OCI-LY3 (cell line): Measurements from ENCODE around the gene SRGAP1.
"Not testable (repeated sequence)": the region's sequence is repeated elsewhere in the genome, so short reads cannot be mapped to it uniquely, and the experiment has no call there.

Experiments
- EZH2phosphoT487 ChIP-seq: fragments of 200-600 bp; shearing (Covaris generic); IDR thresholded peaks from 2 replicates; pipeline ENCODE4 v1.6.1; 2018; ENCODE audit warnings: antibody characterized with exemption, mixed run types, low read depth
- TF ChIP-seq, protein P1 (sequence below): fragments of 200-600, 300-600 bp; sonication (generic); IDR thresholded peaks from 2 replicates; pipeline ENCODE4 v1.5.1; 2014; ENCODE audit warnings: antibody characterized with exemption, low read length, low read depth

DNA sequence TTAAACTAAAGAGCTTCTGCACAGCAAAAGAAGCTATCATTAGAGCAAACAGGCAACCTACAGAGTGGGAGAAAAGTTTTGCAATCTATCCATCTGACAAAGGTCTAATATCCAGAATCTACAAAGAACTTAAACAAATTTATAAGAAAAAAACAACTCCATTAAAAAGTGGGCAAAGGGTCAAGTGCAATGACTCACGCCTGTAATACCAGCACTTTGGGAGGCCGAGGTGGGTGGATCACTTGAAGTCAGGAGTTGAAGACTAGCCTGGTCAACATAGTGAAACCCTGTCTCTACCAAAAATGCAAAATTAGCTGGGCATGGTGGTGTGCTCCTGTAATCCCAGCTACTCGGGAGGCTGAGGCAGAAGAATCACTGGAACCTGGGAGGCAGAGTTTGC, 322.1 kb downstream of the SRGAP1 start:
- TF ChIP-seq, protein P1, sequence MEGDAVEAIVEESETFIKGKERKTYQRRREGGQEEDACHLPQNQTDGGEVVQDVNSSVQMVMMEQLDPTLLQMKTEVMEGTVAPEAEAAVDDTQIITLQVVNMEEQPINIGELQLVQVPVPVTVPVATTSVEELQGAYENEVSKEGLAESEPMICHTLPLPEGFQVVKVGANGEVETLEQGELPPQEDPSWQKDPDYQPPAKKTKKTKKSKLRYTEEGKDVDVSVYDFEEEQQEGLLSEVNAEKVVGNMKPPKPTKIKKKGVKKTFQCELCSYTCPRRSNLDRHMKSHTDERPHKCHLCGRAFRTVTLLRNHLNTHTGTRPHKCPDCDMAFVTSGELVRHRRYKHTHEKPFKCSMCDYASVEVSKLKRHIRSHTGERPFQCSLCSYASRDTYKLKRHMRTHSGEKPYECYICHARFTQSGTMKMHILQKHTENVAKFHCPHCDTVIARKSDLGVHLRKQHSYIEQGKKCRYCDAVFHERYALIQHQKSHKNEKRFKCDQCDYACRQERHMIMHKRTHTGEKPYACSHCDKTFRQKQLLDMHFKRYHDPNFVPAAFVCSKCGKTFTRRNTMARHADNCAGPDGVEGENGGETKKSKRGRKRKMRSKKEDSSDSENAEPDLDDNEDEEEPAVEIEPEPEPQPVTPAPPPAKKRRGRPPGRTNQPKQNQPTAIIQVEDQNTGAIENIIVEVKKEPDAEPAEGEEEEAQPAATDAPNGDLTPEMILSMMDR: not testable (repeated sequence)
- TF ChIP-seq EZH2phosphoT487: not testable (repeated sequence)
